ENCODE data around the gene FHL3. TPM values are rescaled to one million over a fixed set of nuclear protein-coding genes. Genes with fewer than 3 reads are reported as not detected.
"Not testable (repeated sequence)": the region's sequence is repeated elsewhere in the genome, so short reads cannot be mapped to it uniquely, and the experiment has no call there.

Gene FHL3
- total and polyA plus RNA-seq, 4 donors, result 8.0 to 23.3 (median 16.8) TPM

DNA sequence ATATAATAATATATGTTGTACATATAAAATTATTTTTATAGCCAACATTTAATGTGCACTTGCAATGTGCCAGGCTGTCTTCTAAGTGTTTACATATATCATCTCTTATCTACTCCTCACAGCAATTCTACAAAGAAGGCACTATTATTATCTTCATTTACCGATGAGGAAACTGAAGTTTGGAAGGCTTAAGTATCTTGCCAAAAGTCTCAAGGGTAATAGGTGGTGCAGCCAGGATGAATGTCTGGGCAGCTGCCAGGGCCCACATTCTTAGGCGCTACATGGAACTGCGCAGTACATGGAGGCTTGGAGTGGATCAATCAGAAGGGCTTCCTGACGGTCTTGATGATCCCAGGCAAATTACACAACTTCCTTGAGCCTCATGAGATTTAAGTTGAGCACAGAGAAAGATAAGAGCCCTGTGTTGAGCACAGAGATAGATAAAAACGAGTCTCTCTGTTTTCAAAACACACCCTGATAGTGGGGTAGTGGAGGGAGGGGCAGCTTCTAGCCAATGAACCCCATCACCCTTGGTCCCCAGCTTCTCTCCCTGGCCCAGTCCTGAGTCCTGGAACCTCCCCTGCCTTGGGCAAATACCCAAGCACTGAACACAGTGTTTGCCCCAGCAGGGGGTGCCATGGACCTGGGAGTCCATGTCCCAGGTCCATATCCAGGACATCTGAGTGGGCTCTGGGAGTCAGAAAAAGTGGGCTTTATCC, 32.1 kb upstream of the FHL3 start:
- H3K4me1 ChIP-seq (ENCODE audit: control insufficient read depth, insufficient read depth, low read length), result peaks cover 26% of the 10 kb centered on the region
- H3K27ac ChIP-seq (ENCODE audit: low read depth, low read length), result no peak overlapping the region
- DNase-seq (ENCODE audit: low read depth in 4 of 6, low spot score in 6 of 6), result no peak
- H3K9me3 ChIP-seq (ENCODE audit: control insufficient read depth, insufficient read depth, low read length), result no peaks in the 10 kb centered on the region
- peaks cover 4% of the 10 kb centered on the region for H3K36me3 ChIP-seq (ENCODE audit: control insufficient read depth, insufficient read depth, low read length)
- H3K27me3 ChIP-seq (ENCODE audit: control insufficient read depth, insufficient read depth, low read length), result peaks cover 20% of the 10 kb centered on the region
- 100% methylated on average over 1 of the region's 5 CpGs for WGBS (ENCODE audit: insufficient coverage)
- no peak overlapping the region for H3K4me3 ChIP-seq (ENCODE audit: low read depth, low read length)

DNA sequence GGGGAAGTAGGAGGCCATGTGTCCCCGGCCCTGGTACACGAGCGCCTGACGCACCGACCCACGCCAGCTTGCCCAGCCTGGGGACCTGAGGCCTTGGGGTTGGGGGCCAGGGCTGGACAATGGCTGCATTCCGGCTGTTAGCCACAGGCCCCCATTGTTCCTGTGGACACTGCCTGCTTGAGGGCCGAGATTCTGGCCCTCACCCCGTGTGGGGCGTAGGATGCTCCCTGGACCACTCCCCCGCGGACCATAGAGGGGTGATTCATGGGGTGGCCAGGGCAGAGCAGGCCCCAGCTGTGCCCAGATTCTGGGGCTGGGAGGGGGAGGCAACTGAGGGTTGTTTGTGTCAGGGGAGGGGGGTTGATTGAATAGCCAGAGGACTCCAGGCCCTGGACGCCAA, 29.6 kb upstream of the FHL3 start:
- H3K27ac ChIP-seq (ENCODE audit: low read depth, low read length), result peak overlapping the region; percentile 69
- no peak for DNase-seq (ENCODE audit: low read depth in 4 of 6, low spot score in 6 of 6)
- WGBS (ENCODE audit: insufficient coverage), result 89% methylated on average over 13 of the region's 13 CpGs

DNA sequence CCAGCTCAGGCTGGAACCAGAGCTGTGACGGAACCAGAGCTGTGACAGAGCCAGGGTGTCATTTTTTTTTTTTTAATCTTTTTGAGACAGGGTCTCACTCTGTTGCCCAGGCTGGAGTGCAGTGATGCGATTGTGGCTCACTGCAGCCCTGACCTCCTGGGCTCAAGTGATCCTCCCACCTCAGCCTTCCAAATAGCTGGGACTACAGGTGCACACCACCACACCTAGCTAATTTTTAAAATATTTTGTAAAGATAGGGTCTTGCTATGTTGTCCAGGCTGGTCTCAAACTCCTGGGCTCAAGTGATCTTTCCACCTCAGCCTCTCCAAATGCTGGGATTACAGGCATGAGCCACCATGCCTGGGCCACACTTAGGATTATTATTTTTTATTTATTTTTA, 27.7 kb upstream of the FHL3 start:
- H3K4me1 ChIP-seq (ENCODE audit: control insufficient read depth, insufficient read depth, low read length), result peaks cover 47% of the 10 kb centered on the region
- not testable (repeated sequence) for H3K9me3 ChIP-seq (ENCODE audit: control insufficient read depth, insufficient read depth, low read length); H3K27ac ChIP-seq (ENCODE audit: low read depth, low read length); H3K36me3 ChIP-seq (ENCODE audit: control insufficient read depth, insufficient read depth, low read length); H3K4me3 ChIP-seq (ENCODE audit: low read depth, low read length); H3K27me3 ChIP-seq (ENCODE audit: control insufficient read depth, insufficient read depth, low read length); DNase-seq (ENCODE audit: low read depth in 4 of 6, low spot score in 6 of 6)
- no CpG with 5 or more reads among the region's 2 CpGs for WGBS (ENCODE audit: insufficient coverage)

More for the DNA sequence above, 29.6 kb upstream of the FHL3 start:
- Histone ChIP-seq H3K9me3 (ENCODE audit: control insufficient read depth, insufficient read depth, low read length) (no peaks in the 10 kb centered on the region), H3K36me3 (ENCODE audit: control insufficient read depth, insufficient read depth, low read length) (peaks cover 3% of the 10 kb centered on the region), H3K4me3 (ENCODE audit: low read depth, low read length) (no peak overlapping the region), H3K4me1 (ENCODE audit: control insufficient read depth, insufficient read depth, low read length) (peaks cover 38% of the 10 kb centered on the region), H3K27me3 (ENCODE audit: control insufficient read depth, insufficient read depth, low read length) (no peaks in the 10 kb centered on the region)

DNA sequence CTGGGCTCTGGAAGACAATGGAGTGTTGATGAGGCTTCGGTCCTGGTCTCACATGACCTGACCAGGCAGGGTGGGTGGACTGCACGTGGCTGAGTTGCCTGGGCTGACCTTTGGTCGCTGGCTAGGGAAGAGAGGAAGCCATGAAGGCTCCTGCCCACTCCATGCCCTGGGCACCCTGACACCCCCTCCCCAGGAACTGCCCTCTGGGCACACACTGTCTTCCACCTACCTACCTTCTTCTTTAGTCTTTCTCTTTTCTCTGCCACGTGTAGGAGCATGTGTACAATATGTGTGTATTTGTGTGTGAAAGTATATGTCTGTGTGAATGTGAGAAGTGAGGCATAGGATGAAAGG, 26.2 kb upstream of the FHL3 start:
- Histone ChIP-seq H3K36me3 (ENCODE audit: control insufficient read depth, insufficient read depth, low read length) (peaks cover 5% of the 10 kb centered on the region), H3K4me1 (ENCODE audit: control insufficient read depth, insufficient read depth, low read length) (peaks cover 46% of the 10 kb centered on the region), H3K4me3 (ENCODE audit: low read depth, low read length) (no peak overlapping the region), H3K27me3 (ENCODE audit: control insufficient read depth, insufficient read depth, low read length) (no peaks in the 10 kb centered on the region), H3K9me3 (ENCODE audit: control insufficient read depth, insufficient read depth, low read length) (no peaks in the 10 kb centered on the region), H3K27ac (ENCODE audit: low read depth, low read length) (peak overlapping the region; percentile 80)
- no peak for DNase-seq (ENCODE audit: low read depth in 4 of 6, low spot score in 6 of 6)
- WGBS (ENCODE audit: insufficient coverage), result 80% methylated on average over 3 of the region's 4 CpGs

DNA sequence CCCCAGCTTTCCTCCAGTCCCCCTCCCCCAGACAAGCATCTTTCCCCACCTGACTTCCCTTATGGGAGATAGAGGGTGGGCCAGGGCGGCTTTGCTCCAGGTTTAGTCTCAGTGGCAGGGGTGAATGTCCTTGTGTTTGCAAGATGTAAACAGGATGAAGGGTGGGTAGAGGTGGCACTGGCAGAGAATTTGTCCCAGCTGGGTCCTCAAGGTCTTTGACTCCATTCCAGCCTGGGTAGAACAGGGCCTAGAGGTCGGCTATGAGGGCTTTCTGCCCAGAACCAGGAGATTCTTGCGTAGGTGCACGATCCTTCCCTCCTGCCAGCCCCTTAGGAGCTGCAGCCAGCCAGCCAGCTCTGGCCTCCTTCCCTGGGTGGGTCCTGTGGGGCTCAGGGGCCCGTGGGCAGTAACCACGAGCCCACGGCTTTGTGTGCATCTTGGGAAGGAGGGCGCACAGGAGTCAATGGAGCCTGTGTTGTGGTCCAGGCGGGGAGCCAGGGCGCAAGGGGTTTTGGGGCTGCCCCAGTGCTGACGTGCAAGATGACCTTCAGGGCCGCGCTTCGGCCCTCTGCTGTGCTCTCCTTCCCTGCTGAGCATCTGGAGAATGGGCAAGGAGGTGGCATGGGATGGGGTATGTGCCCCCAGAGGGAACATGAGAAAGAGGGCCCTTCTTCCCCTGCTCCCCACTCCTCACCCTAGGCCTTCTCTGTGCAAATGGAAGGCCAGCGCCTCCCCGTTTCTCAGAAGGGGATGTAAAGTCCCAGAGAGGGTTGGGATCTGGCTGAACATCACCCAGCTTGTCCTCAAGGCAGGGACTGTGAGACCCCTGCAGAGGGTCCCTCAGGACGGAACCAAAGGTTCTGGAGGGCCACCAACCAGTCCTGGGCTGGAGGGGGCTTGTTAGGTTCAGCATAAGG, 25.5 kb upstream of the FHL3 start:
- Histone ChIP-seq H3K36me3 (ENCODE audit: control insufficient read depth, insufficient read depth, low read length) (peaks cover 11% of the 10 kb centered on the region), H3K27ac (ENCODE audit: low read depth, low read length) (peak overlapping the region; percentile 80), H3K9me3 (ENCODE audit: control insufficient read depth, insufficient read depth, low read length) (no peaks in the 10 kb centered on the region), H3K4me3 (ENCODE audit: low read depth, low read length) (no peak overlapping the region), H3K27me3 (ENCODE audit: control insufficient read depth, insufficient read depth, low read length) (no peaks in the 10 kb centered on the region), H3K4me1 (ENCODE audit: control insufficient read depth, insufficient read depth, low read length) (peaks cover 44% of the 10 kb centered on the region)
- WGBS (ENCODE audit: insufficient coverage), result 78% methylated on average over 16 of the region's 17 CpGs
- no peak for DNase-seq (ENCODE audit: low read depth in 4 of 6, low spot score in 6 of 6)

DNA sequence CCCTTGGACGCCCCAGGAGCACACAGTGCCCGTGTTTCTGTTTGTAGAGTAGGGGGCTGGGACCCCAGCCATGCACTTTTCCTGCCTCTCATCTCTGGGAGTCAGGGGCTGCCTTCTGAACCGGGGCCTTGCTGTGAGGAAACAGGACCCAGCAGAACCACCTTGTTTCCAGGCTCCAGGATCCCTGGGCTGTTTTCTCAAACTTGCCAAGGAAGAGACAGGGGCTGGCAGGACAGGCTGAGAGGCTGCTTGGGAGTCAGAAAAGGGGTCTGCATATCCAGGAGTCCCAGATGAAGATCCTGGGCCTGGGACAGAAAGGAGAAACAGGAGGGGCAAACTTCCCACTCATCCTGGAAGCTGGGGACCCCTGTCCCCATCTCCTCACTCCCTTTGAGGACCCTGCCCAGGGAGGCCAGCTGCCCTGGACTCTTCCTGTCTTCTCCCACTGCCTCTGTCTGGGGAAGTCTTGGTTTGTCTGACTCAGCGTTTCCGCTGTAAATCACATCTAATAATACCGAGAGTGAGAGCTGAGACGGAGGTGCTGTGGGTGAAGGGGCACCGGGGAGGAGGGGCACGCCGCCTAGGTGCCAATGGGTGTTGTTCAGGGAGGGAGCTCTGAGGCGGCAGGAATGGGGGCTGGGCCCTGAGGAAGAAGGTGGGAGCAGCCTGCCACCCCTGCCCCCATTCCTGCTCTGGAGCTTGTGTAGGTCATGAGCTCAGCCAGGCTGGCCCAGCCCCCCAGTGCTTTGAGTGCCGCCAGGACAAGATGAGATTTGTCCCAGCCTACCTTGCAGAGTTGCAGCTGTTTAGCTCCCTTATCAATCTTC, 24.6 kb upstream of the FHL3 start:
- 26% methylated on average over 6 of the region's 12 CpGs for WGBS (ENCODE audit: insufficient coverage)
- peaks cover 40% of the 10 kb centered on the region for H3K4me1 ChIP-seq (ENCODE audit: control insufficient read depth, insufficient read depth, low read length)
- H3K9me3 ChIP-seq (ENCODE audit: control insufficient read depth, insufficient read depth, low read length), result no peaks in the 10 kb centered on the region
- H3K27ac ChIP-seq (ENCODE audit: low read depth, low read length), result peak overlapping the region; percentile 80
- no peak overlapping the region for H3K4me3 ChIP-seq (ENCODE audit: low read depth, low read length)
- peak in 1 of 6 donors; percentile 53 for DNase-seq (ENCODE audit: low read depth in 4 of 6, low spot score in 6 of 6)
- no peaks in the 10 kb centered on the region for H3K27me3 ChIP-seq (ENCODE audit: control insufficient read depth, insufficient read depth, low read length)
- peaks cover 20% of the 10 kb centered on the region for H3K36me3 ChIP-seq (ENCODE audit: control insufficient read depth, insufficient read depth, low read length)

DNA sequence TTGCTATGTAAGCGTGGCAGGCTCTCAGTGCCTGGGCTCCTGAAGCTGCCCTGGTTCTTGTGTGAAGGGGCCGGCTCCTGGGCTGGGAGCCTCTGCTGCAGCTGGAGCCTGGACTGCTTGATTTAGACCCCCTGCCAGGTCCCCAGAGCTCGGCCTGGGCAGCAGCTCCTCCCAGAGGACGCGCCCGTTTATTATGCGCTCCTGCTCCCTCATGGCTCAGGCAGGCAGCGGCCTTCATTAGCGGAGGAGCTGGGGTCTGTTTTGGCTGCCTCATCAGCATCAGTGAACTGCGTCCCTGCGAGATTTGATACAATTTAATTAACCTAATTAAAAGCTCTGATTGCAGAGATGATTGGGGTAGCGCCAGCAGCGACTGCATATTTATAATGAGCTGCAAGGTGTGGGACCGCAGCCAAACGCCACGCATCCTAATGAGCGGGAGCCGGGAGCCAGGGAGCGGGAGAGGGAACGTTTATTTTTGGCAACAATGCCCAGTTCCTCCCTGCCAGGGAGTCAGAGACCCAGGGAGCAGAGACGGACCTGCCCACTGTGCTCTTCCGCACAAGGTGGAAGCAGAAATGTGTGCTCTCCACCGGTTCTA, 23.9 kb upstream of the FHL3 start:
- WGBS (ENCODE audit: insufficient coverage), result 6% methylated on average over 21 of the region's 23 CpGs
- H3K4me3 ChIP-seq (ENCODE audit: low read depth, low read length), result no peak overlapping the region
- DNase-seq (ENCODE audit: low read depth in 4 of 6, low spot score in 6 of 6), result peak in 4 of 6 donors; percentile 44 to 96 (median 70)
- H3K36me3 ChIP-seq (ENCODE audit: control insufficient read depth, insufficient read depth, low read length), result peaks cover 22% of the 10 kb centered on the region
- peaks cover 36% of the 10 kb centered on the region for H3K4me1 ChIP-seq (ENCODE audit: control insufficient read depth, insufficient read depth, low read length)
- peak overlapping the region; percentile 80 for H3K27ac ChIP-seq (ENCODE audit: low read depth, low read length)
- H3K9me3 ChIP-seq (ENCODE audit: control insufficient read depth, insufficient read depth, low read length), result no peaks in the 10 kb centered on the region
- H3K27me3 ChIP-seq (ENCODE audit: control insufficient read depth, insufficient read depth, low read length), result no peaks in the 10 kb centered on the region

DNA sequence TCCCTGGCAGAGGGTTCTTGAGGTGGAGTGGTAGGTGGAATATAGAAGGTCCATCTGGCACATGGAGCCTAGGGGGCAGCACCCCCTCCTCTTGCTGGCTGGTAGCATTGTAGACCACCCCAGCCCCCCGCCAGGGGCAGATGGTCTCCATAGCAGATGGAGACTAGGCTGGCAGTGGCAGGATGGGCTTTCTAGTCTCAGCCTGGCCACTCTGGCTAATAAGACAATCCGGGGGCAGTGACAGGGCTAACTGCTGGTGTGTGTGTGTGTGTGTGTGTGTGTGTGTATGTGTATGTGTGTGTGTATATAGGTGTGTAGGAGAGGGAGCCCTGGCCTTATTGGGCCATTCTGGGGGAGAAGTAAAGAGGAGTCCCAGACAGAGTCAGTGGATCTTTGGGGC, 23.4 kb upstream of the FHL3 start:
- Histone ChIP-seq H3K9me3 (ENCODE audit: control insufficient read depth, insufficient read depth, low read length) (no peaks in the 10 kb centered on the region), H3K4me1 (ENCODE audit: control insufficient read depth, insufficient read depth, low read length) (peaks cover 36% of the 10 kb centered on the region), H3K4me3 (ENCODE audit: low read depth, low read length) (no peak overlapping the region), H3K27me3 (ENCODE audit: control insufficient read depth, insufficient read depth, low read length) (no peaks in the 10 kb centered on the region), H3K36me3 (ENCODE audit: control insufficient read depth, insufficient read depth, low read length) (peaks cover 27% of the 10 kb centered on the region), H3K27ac (ENCODE audit: low read depth, low read length) (no peak overlapping the region)
- WGBS (ENCODE audit: insufficient coverage), result 17% methylated on average over 2 of the region's 2 CpGs
- peak in 1 of 6 donors; percentile 41 for DNase-seq (ENCODE audit: low read depth in 4 of 6, low spot score in 6 of 6)

DNA sequence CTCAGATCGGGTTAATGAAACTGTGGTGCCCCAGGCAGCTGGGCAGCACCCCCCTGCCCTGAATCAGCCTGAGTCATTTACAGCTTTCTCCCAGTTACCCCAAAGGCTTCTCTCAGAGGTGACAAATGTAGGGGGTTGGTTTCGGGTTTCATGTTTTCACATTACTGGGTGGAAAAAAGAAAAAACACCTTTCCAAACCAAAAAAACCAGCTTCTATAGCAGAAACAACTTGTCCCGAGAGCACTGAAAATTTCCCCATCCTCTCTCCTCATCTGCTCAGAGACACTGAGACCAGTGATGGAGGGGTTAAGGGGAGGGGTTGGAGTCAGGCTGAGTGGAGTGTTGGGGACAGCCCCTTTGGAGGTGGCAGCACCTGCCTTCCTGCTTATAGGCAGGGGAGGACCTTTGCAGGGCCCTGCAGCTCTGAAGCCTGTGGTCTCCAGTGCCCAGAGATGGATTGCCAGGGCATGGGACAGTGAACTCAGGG, 22.8 kb upstream of the FHL3 start:
- no peaks in the 10 kb centered on the region for H3K27me3 ChIP-seq (ENCODE audit: control insufficient read depth, insufficient read depth, low read length)
- peaks cover 28% of the 10 kb centered on the region for H3K36me3 ChIP-seq (ENCODE audit: control insufficient read depth, insufficient read depth, low read length)
- WGBS (ENCODE audit: insufficient coverage), result no CpG with 5 or more reads among the region's 3 CpGs
- no peak overlapping the region for H3K4me3 ChIP-seq (ENCODE audit: low read depth, low read length)
- no peak for DNase-seq (ENCODE audit: low read depth in 4 of 6, low spot score in 6 of 6)
- no peak overlapping the region for H3K27ac ChIP-seq (ENCODE audit: low read depth, low read length)
- no peaks in the 10 kb centered on the region for H3K9me3 ChIP-seq (ENCODE audit: control insufficient read depth, insufficient read depth, low read length)
- H3K4me1 ChIP-seq (ENCODE audit: control insufficient read depth, insufficient read depth, low read length), result peaks cover 36% of the 10 kb centered on the region

All from spinal cord (tissue), 10 donors.